Measurements from ENCODE around the gene NAA60.

- TF ChIP-seq EZH2 (IDR thresholded peaks at IDR 0.05; ENCODE audit: low read depth) = no peak
- TF ChIP-seq CTCF (conservative IDR thresholded peaks at IDR 0.05) = no peak; the same call in 1 of the 2 replicates
Observed at GRCh38 chr16:3457434-3458252, 14.2 kb downstream of the NAA60 start.

Data from PC-9 (cell line).